Limb (tissue), 2 donors: ENCODE data around the gene PLP2.
"Not testable (repeated sequence)": the region's sequence is repeated elsewhere in the genome, so short reads cannot be mapped to it uniquely, and the experiment has no call there.

Source experiments
- DNase-seq, 2 donors: peaks; one replicate each; pipeline ENCODE4 v3.0.0-alpha.2; 2016; ENCODE audit errors: extremely low spot score in 2 of 2

PLP2 gene

DNA sequence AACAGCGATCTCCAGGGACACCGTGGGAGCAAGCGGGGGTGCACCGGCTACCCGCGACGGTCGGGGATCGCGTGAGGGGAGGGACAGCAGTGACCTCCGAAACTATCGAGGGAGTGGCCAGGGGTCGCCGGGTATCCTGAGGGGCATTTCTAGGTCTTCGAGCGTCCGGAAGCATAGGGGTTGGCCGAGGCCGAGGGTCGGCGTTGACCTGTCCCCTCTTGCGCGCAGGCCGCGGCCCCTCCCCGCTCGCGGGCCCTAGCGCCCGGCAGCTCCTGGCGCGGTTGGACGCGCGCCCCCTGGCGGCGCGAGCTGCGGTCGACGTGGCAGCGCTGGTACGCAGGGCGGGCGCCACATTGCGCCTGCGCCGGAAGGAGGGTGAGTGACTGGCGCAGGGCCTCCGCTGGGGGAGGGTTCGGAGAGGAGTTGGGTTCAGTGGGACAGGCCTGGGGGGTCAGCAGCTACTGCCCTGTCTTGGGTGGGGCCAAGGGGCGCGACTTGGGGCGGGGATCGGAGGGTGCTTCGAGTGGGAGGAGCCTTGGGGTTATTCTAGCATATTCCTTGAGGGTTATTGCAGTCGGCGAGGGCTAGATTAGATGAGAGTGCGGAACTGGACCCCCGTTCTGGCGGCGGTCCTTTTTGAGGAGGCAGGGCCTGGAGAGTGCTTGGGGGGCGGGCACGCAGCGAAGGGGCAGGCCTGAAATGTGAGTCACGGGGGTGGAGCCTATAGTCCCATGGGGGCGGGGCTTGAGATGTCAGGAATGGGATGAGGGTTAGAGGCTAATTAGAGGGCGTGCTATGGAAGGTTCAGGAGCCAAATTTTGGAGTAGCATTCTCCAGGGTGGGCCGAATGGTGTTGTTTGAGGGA lies 7.9 kb upstream of the PLP2 start:
- peak; percentile 72 to 89 for DNase-seq

DNA sequence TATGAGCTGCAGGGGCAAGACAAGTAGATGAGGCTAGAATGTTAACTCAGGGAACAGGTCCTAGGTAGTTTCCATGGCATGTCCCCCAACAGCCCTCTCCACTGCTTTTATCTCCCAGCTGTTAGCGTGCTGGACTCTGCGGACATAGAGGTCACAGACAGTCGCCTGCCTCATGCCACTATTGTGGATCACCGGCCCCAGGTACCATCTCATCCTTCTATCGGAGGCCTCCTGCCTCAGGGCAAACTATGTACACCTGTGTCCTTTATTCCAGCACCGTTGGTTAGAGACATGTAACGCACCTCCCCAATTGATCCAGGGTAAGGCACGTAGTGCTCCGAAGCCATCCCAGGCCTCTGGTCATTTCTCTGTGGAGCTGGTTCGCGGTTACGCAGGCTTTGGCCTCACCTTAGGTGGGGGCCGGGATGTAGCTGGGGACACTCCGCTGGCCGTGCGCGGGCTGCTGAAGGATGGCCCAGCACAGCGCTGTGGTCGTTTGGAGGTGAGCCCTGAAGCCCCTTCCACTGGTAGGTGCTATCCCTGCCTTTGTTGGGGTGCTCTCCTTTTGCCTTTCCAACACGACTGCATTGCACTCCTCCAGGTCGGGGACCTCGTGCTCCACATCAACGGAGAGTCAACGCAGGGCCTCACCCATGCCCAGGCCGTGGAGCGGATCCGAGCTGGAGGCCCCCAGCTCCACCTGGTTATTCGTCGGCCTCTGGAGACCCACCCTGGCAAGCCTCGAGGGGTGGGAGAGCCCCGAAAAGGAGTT lies 6.9 kb upstream of the PLP2 start:
- DNase-seq, result no peak

DNA sequence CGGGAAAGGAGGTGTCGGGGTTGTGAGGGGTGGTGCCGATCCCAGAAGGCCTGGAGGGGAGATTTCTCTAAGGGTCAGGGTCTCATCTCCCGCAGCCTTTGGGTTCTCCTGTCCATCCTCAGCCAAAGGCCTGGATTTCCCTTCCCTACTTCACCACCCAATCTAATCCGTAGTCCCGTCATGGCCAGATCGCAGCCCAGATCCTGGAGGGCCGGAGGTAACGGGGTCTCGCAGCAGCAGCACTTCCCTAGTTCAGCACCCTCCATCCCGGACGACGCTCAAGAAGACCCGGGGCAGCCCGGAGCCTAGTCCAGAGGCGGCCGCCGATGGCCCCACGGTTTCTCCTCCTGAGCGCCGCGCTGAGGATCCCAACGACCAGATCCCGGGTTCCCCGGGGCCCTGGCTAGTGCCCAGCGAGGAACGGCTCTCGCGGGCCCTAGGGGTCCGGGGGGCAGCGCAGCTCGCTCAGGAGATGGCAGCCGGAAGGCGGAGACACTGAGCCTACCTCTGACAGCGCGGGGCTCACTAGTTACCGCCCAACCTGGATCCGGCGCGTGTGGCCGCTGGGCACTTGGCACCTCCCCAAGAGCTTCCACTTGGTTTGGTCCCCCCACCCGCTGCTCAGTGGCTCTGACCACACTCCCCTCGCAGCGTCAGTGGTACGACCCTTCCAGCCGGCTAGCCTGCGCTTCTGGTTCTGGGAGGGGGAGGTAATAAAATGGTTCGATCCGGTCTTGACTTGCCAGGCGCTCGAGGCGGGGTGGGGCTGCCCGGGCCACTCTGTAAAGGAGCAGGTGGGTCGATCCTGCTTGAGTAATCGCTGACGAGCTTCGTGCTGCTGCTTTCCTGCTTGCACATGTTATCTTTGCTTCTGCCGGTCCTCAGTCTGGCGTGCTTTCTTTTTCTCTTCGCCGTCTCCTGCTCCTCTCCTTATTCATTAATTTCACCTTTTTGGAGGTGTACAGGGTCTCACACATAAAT lies 5.5 kb upstream of the PLP2 start:
- DNase-seq, result peak; percentile 58 to 82

DNA sequence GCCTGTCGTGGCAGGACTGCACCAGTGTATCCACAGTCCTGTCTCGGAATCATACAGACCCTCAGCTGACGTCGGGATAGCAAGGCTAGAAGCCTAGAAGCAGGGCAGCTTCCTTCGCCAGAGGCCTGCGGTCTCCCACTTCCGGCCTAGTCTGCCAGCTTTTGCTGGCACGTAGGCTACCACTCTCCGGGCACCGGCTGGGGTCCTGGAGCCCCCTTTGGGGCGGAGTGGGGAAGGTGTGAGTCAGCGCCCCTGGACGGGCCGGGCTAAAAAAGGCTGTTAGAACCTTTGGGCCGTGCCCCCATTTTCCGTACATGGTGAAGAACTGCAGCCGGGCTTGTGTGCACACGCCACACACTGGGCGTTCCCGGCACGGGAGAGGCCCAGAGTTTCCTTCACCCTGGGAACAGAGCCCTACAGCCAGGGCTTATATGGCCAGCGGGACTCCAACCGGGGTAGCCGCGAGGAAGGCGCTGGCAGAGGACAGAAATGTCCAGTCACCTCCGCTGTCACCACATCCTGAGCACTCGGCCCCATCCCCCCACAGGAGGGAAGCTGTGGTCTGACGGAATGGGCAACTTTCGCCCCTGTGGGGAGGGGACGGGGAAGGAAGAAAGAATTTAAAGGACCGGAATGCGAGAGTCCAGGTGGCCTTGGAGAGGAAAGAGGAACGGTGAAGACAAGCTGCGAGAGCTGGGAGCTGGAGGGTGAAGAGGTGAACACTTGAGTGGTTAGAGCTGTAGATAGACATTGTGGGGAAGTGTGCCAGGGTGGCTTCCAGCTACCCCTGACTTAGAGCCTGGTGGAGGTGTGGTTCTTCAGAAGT lies 4.6 kb upstream of the PLP2 start:
- DNase-seq, result peak; percentile 40 to 58

DNA sequence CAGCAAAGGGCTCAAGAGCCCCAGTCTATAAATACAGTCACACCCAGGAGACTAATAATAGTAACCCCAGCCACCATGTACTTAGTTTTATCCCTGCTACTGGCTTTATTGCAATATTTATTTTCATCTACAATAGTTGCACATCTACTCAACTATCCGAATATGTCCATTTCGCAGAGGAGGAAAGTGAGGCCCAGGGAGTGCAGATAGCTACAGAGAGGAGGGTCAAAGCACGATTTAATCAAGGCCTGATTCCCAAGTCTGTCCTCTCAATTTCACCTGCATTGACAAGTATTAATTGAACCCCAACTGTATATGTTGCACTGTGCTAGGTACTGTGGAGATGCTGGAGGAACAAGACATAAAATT lies 4.0 kb upstream of the PLP2 start:
- DNase-seq, result no peak

DNA sequence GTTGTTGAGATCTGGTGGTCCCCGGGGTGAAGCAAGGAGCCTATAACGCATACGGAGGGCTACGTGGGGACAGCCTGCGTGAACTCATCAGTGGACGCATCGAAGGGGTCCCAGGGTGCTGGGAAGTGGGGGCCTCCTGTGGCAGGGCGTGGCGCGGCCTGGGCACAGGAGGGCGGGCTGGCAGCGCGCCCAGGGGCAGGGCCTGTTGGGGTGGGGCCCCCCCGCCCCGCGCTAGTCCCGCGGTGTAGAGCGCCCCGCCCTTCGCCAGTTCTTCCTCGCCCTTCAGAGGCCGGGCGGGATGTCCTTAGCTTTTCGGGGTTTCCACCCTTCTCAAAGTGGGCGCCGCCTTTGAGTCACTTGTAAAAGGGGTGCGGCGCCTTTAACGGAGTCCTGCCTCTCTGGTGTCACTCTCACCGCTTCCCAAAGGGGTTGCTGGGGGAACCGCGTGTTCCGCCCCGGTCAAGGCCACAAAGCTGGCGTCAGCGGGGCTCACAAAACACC lies 632 bp downstream of the PLP2 start:
- DNase-seq, result peak in 1 of 2 donors; percentile 46

DNA sequence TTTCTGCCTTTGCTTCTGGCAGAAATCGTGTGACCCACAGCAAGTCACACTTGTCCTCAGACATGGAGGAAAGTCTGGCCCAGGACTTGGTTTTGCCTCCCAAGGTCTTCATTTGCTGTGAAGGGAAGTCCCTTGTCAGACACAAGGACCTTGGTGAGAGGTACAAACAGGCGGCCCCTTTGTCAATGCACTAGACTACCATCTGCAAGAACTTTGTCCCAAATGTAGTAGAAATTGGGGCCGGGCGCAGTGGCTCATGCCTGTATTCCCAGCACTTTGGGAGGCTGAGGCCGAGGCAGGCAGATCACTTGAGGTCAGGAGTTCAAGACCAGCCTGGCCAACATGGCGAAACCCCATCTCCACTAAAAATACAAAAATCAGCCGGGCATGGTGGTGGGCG lies 1.8 kb downstream of the PLP2 start:
- not testable (repeated sequence) for DNase-seq

DNA sequence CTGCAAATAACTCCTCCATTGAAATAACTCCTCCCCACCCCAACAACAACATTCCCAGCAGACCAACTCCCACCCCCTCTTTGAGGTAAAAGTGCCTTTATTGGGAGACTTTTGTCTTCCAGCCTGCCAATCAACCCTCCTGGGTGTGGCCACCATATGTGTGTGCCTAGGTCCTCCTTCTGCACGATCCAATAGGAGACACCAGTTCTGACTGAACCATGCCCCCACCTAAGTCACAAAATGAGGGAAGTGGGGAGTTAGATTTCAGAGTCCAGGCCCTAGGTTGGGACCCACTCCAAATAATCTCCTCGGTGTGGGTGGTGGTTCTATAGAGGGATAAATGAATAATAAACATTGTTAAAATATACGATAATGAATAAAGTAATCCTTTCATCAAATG lies 3.0 kb downstream of the PLP2 start:
- DNase-seq, result no peak

DNA sequence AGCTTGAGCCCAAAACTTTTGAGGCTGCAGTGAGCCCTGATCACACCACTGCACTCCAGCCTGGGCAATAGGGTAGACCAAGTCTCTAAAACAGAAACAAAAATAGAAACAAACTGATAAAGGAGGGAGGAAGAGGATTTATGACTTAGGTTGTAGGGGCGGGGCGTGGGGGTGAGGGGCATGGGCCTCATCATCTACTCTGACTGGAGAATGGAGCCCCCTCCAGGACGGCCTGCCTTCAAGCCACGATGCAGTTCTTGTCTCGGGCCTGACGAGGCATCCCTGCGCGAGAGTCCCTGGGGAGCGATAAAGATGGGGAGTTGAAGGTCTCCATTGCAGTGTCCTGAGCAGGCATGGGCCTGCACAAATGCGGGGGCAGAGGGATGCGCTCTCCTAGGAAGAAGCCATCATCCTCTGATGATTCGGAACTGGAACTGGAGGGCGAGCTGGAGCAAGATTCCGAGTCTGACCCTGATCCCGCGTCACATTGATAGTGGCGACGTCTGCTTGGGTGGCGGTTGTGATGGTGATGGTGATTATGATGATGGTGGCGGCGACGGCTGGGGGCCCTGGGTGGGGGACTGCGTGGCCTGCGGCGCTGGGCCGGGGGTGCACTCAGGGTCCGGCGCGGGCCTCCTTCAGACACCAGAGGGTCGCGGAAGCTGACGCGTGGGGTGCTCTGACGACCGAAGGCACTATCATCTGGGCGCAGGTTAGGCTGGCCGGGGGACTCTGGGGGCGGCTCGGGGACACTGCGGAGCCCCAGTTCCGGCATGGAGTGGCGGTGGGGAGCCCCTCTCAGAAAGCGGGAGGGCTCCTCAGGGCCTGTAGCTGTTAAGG lies 4.0 kb downstream of the PLP2 start:
- DNase-seq, result no peak

DNA sequence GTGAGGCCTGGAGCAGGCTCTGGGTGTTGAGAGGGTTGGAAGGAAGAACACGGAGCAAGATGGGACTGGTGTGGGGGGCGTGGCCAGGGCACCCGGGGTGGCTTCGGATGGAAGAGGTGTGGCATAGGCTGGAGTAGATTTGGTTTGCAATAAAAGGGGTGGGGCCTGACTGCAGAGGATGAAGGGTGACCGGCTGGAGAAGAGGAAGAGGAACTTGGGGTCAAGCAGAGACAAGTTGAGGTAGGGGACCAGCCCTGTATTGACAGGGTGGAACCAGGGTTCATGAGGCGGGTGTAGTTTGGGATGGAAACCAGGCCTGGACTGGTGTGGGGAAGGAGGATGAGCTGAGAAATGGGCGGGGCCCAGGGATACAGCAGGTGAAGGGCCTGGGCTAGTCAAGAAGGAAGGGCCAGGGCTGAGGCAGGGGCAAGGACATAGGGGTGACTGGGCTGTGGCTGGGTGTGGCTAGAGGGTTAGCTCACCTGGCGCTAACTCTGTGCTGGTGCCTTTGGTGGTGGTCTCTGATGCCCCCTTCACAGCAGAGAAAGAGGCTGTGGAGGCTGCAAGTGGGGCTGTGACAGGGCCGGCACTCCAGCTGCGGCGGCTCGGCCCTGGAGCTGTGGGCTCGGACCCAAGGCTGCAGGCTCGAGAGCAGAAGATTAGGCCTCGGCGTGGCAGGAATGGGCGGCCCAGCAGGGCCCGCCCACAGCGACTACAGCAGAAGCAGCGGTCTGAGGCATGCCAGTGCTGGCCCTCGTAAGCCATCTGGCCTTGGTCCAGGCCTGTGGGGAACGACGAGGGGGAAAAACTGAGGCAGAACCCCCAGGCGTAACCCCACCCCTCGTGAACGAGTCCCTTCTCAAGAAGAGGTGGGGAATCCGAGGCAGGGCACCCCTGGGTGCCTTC lies 5.0 kb downstream of the PLP2 start:
- DNase-seq, result no peak

DNA sequence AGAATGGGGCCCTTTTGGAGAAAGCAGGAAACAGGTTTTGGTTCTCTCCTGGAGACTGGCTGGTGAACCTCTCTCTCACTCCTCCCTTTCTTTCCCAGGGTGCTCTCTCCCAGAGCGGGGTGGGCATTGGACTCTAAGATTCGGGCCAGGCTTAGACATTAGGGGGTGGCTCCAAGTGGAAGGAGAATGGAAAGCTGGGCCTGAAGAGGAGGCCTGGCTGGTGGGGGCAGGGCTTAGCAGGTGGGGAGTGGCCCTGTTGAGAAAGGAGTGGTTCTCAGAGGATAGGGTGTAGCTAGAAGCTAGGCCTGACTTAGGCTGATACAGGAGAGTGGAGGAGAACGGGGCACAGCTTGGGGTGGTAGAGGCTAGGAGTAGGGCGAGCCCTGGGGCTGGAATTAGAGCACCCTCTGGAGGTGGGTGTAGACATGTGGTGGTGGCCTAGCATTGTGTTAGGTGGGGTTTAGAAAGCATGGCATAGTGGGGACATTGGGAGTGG lies 5.7 kb downstream of the PLP2 start:
- DNase-seq, result no peak

DNA sequence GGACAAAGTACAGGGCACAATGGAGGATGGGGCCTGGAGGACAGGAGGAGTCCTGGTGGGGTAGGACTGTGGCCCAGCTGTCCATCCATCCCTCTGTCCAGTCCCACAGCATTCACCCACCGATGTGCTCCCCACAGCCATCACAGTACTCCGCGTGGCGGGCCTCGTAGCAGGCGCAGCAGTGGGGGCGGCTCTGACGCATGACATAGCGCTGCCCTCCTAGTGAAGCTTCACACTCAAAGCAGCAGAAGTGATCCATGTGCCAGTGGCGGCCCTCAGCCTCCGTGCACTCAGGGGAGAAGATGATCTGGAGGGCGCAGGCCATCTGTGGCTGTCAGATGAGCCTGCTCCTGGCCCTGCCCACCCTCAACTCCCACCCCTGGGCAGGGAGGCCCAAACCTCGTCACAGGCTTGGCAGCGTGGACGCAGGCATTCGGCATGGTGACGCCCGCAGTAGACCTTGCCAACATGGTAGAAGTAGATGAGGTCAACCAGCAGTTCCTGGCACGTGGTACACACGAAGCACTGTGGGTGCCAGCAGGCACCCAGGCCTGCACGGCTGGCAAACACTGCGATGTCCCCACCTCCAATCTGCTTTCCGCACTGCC lies 6.3 kb downstream of the PLP2 start:
- DNase-seq, result no peak

DNA sequence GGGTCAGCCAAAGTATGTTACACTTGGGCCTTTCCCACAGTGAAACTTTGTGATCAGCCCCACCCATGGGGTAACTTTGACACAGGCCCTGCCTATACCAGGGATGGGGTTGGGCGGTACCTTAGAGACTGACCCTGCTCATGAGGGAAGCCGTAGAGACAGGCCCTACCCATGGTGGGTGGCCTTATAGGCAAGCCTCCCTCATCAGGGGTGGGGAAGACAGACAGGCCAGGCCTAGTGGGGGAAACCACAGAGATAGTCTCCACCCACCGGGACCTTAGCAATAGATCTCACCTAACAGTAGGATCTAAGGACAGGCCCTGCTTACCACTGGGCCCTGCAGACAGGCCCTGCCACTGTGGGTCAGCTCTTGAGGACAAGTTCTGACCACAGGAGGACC lies 6.8 kb downstream of the PLP2 start:
- DNase-seq, result no peak

DNA sequence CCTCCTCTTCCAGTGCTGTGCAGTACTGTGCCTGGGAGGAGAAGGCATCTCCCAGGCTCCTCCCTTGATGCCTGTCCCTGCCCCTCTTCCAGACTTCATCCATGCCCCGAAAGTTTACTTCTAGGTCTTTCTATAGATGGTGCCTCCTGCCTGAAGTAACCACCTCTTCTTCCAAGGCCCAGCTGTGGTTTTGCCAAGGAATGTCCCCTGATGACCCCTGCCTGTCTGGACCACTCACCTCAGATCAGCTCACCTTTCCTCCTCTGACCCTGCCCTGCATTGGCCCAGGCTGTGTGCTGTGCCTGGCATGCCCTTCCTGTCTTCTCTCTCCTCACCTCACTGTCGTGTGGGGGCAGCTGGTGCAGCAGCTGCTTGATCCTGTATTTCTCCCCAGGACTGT lies 7.7 kb downstream of the PLP2 start:
- no peak for DNase-seq

DNA sequence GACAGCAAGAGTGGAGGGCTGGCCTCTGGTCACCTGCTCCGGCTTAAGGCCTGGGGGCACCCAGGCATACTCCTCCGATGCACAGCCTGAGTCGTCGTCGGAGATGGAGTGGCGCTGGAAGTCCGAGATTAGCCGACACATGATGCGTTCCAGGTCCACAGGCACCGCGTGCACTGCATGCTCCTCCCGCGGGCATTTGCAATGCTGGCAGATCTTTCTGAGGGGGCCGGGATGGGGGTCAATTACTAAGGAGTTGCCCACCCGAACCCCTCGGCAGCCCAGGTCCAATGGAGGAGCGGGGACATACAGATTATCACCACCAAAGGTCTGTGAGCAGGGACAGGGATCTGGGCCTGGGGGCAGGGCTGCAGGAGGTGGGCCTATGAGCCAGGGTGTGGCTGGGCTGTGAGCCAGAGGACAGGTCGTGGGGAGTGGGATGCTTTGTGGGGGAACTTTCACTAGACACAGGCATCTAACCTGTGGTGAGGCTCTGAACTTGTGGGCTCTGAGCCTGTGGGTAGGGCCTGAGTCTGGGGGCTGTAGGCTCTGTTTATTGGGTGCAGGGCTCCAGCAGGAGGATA lies 12.1 kb downstream of the PLP2 start:
- DNase-seq, result no peak

DNA sequence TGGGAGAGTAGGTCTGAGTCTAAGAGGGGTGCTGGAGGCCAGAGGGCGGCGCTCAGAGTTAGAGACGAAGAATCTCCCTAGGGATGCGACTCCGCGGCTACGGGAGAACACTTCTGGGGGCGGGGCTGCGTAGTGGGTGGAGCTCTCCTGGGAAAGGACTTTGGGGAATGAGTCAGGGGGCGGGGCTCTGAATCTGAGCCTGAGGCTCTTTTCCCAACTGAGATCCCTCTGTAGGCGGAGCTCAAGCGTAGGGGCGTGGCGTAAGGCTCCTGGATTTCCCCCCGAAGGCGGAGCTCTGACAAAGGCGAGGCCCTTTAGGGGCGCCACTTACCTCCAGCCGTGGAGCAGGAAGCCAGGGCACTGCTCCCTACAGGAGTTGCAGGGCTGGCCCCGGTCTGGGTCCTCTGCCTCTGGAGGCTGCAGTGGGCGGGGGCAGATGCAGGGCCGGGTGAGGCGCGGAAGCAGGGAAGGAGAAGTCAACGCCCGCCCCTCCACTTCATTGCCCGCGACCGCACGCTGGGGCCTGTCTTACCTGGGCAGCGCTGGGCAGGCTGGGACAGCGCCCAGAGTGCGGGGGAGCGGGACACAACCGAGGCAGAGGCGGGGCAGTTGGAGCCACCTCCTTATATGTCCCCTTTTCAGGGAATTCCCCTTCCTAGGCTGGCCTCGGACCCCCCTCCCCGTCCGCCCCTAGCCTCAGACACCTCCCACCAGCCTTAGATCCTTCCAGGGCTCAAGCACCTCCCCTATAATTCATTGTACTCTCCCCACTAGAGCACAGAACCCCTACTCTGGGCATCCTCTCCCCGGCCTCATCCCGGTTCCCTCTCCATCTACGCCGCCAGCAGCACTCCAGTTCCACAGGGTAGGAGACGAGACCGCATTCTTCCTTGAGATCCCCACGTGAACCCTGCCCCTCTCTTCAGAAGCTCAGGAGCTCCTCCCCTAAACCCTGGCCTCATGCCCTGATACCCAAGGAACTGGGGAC lies 12.9 kb downstream of the PLP2 start:
- peak; percentile 55 to 78 for DNase-seq
